Epithelial cell of proximal tubule (primary cell): ENCODE results near the gene POLG. TPM values are rescaled to one million over a fixed set of nuclear protein-coding genes. Genes with fewer than 3 reads are reported as not detected.

ENCODE experiments used
- DNase-seq: peaks from one replicate; pipeline ENCODE4 v3.0.0-alpha.2; 2011; ENCODE audit warnings: low read depth
- H3K4me3 ChIP-seq: 2 replicates; pipeline ENCODE4 v1.5.1; 2011; ENCODE audit warnings: low read depth, mild to moderate bottlenecking, low read length
- CTCF ChIP-seq: conservative IDR thresholded peaks from 2 replicates; pipeline ENCODE4 v1.5.1; 2012; ENCODE audit warnings: low read depth, mild to moderate bottlenecking, low read length
- total RNA-seq: library from RNA; depleted of rRNA; stranded (reverse); fragments of >200 nt; gene quantifications from 2 replicates; pipeline ENCODE4 v1.2.3, GENCODE V29; 2015

The POLG gene
- total RNA-seq, 1 donor from 2014 or later, result 84.6 TPM

- no peak overlapping the region for H3K4me3 ChIP-seq
- no peak for DNase-seq
- no peak for TF ChIP-seq CTCF
Observed at GRCh38 chr15:89374086-89374981, 39.7 kb upstream of the POLG start.

GRCh38 chr15:89372069-89372935 is 37.7 kb upstream of the POLG start:
- no peak overlapping the region for H3K4me3 ChIP-seq
- DNase-seq, result no peak
- TF ChIP-seq CTCF, result no peak

GRCh38 chr15:89371228-89372044 is 36.8 kb upstream of the POLG start:
- H3K4me3 ChIP-seq, result no peak overlapping the region
- no peak for DNase-seq
- no peak for TF ChIP-seq CTCF

GRCh38 chr15:89370978-89371227 is 36.3 kb upstream of the POLG start:
- DNase-seq, result no peak
- no peak overlapping the region for H3K4me3 ChIP-seq
- no peak for TF ChIP-seq CTCF

GRCh38 chr15:89370120-89370977 is 35.7 kb upstream of the POLG start:
- DNase-seq, result no peak
- no peak for TF ChIP-seq CTCF
- no peak overlapping the region for H3K4me3 ChIP-seq

GRCh38 chr15:89369341-89369947 is 34.8 kb upstream of the POLG start:
- TF ChIP-seq CTCF, result no peak
- no peak overlapping the region for H3K4me3 ChIP-seq
- DNase-seq, result no peak
